VCaP (cell line): ENCODE measurements around the gene CLDN19.

Experiments
- H3K27ac ChIP-seq: fragments of 450-650 bp; 2 replicates; pipeline ENCODE4 v1.5.1; 2017
- TF ChIP-seq, protein P1 (sequence below): fragments of 450-650 bp; conservative IDR thresholded peaks from 2 replicates; pipeline ENCODE4 v1.5.1; 2017; ENCODE audit warnings: mild to moderate bottlenecking, moderate library complexity

CLDN19 gene

DNA sequence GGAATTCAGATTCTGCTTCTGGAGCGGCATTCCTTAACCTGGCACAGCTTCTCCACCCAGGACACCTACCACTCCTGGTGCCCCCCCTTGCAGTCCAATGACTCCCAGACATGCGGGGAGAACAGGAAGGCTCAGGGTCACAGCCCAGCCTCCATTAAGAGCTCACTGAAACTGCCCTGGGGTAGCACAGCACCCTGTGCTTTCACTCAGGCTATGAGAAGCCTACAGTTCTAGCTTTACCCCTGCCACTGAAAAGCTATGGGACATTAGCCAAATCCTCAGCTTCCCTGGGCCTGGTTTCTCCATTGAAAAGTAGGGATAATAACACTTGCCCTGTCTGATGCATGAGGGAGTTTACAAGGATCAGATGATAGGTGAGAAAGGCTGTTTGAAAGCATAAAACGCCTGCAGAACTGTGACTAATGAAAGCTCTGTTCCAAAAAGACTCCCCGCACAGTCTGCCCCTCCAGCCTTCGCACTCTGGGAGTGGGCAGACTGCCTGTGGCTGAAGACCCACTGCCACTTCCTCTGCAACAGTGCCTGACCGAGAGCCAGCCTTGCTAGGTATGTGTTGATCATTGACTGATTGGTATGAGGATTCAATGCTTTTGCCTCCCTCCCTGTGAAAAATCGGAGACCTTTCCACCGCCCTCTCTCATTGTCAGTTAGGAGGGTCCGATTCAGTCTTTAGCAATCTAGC lies 2.7 kb upstream of the CLDN19 start:
- no peak overlapping the region for H3K27ac ChIP-seq
- TF ChIP-seq, protein P1, sequence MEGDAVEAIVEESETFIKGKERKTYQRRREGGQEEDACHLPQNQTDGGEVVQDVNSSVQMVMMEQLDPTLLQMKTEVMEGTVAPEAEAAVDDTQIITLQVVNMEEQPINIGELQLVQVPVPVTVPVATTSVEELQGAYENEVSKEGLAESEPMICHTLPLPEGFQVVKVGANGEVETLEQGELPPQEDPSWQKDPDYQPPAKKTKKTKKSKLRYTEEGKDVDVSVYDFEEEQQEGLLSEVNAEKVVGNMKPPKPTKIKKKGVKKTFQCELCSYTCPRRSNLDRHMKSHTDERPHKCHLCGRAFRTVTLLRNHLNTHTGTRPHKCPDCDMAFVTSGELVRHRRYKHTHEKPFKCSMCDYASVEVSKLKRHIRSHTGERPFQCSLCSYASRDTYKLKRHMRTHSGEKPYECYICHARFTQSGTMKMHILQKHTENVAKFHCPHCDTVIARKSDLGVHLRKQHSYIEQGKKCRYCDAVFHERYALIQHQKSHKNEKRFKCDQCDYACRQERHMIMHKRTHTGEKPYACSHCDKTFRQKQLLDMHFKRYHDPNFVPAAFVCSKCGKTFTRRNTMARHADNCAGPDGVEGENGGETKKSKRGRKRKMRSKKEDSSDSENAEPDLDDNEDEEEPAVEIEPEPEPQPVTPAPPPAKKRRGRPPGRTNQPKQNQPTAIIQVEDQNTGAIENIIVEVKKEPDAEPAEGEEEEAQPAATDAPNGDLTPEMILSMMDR = no peak

DNA sequence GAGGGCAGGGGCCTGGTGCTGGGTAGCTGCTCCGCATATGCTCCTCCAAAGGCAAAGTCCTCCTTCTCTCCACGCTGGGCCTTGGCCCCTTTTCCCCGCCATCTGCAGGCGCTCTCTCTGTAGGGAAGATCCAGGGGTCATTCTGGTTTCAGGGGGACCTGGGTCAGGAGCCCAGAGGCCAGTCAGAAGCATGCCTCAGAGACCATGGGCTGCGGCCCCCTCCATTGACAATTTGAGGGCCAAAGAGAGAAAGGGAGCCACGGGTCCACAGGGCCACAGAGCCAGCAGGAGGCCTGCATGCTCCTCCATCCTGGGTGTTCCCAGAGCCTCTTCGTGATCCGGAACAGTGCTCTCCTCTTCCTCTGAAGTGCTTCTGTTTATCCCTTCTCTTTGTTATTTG lies 2.1 kb upstream of the CLDN19 start:
- H3K27ac ChIP-seq = no peak overlapping the region
- TF ChIP-seq, protein P1 = no peak

DNA sequence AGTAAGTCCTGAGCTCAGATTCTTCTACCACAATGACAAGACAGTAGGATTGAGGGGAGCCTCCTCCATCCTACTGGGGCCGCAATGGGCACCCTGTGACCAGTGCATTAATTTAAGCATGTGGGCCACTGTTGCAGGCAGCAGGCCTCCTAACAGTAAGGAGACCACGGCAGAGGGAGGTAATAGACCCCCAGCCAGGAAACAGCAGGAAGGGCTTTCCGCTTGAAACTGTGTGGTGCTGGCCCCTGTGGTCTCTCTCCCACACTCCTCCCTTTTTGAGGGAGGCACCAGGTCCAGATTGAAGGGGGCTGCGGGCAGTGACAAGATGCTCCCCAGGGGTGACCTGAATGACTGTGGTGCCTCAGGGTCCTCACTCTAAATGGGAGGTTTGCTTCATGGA lies 1.7 kb upstream of the CLDN19 start:
- TF ChIP-seq, protein P1 = no peak

DNA sequence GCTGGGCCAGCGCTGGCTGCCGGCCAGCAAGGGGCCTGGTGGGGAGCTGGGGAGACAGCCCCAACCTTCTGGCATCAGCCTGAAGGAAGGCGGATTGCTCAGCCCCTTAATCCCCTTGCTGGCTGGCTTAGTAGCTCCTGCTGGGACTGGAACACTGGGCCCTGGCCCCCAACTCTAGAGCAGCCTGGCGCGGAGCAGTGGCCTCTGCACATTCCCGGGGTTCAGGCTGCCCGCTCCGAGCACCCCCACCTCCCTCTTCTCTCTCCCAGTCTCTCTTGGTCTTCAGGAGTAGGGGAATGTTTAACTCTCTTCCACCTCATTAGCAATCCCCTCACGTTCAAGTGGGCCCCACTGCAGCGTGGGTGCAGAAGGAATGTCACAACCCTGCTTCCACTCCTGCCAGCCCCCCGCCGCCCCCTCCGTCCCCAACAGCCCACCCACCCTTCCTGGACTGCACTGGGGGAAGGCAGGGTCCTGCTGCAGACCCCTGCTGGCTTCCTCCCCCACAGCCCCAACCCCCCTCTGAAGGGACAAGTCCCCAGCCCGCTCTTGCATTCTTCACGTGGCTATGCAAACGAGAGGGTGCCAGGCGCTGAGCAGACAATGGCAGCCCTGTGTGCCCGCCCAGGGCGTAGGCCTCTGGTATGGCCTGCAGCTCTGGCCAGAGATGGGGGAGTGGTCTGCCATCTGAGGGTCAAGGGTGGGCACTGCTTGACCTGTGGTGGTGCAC lies 980 bp upstream of the CLDN19 start:
- TF ChIP-seq, protein P1 = no peak
- no peak overlapping the region for H3K27ac ChIP-seq

More for the DNA sequence above, 1.7 kb upstream of the CLDN19 start:
- H3K27ac ChIP-seq = no peak overlapping the region

DNA sequence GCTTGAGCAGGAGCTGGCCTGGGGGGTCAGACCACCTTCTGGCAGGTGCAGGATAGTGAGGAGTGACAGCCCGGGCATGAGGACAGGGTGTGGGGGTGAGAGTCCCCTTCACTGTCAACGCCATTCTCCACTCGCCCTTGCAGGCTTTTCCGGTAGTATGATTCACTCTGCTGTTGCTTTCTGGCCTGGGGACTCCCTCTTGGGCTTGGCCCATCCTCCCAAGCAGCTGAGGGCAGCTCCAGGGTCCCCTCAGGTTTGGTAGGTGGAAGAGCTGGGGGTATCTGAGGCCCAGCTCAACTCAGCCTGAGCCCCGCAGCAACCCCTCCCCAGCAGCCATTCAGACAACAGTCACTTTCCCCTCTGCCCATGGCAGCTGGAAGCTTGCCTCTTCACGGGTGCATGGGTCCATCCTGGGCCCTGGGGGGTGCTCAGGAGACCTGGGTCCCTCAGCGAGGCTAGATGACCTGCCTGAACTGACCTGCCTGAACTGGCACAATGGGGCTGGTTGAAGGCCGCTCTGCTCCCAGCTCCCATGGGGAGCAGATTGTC lies 1.3 kb downstream of the CLDN19 start:
- H3K27ac ChIP-seq = no peak overlapping the region
- TF ChIP-seq, protein P1 = no peak

DNA sequence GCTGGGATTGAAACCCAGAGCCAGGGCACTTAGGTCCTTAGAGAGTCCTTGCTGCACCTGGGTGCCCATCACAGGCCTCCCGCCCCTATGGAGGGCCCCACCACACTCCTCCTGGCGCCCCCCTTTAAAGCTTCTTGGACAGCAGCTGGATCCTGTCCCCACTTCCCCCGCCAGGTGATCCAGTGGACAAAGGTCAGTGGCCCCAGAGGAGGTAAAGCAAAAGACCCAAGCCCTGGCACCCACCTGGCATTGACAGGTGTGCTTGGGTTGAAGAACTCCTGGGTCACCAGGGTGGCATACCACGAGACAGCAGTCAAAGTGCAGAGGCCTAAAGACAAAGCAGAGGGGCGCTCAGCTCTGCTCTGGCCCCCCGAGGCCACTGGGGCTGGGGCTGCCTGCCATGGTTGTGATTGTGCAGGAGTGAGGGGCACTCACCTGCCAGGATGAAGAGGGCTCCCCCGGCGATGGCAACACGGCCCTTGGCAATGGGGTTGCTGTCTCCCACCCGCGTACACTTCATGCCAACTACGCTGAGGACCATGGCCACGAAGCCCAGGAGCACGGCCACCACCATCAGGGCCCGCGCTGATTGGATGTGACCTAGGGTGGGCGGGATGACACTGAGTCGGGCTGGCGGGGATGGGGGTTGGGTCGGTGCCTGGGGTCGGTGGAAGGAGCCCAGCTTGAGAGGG lies 1.9 kb downstream of the CLDN19 start:
- H3K27ac ChIP-seq = peak overlapping the region; percentile 34; the same call in 1 of the 2 replicates
- TF ChIP-seq, protein P1 = no peak

DNA sequence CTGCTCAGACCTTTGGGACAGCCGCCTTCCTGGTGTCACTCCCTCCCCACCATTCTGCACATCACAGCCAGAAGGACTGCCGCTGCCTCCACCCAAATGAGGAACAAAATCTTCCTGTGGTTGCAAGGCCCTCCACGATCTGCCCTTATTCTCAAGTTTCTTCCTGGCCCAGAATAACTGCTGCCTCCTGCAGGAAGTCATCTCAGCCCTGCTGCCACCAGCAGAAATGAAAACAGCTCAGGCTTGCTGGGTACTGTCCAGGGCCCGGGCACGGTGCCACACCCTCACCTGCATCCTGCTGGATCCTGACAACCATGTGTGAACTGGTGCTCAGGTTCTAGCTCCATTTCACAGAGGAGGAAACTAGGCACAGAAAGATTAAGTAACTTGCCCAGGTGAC lies 2.8 kb downstream of the CLDN19 start:
- TF ChIP-seq, protein P1 = peak; percentile 34
- H3K27ac ChIP-seq = peak overlapping the region; percentile 34
